NT2/D1 (cell line): ENCODE data around the gene C10orf143.

Source experiments
- YY1 ChIP-seq: IDR thresholded peaks from 2 replicates; pipeline ENCODE4 v1.6.1; 2011; ENCODE audit not compliant: insufficient read length, insufficient read depth
- ZNF274 ChIP-seq: IDR thresholded peaks from 2 replicates; pipeline ENCODE4 v1.6.1; 2011; ENCODE audit warnings: mild to moderate bottlenecking, low read depth, low read length

GRCh38 chr10:130023454-130024230 is 87.0 kb downstream of the C10orf143 start:
- TF ChIP-seq ZNF274 (no peak), YY1 (no peak)
